ENCODE measurements around the gene TMOD3.
A peak's percentile ranks its signal among the peaks of the same experiment; 100 is the strongest.
"Not testable (repeated sequence)": the region's sequence is repeated elsewhere in the genome, so short reads cannot be mapped to it uniquely, and the experiment has no call there.

The TMOD3 gene

GRCh38 chr15:51829376-51830275, at the start of gene TMOD3:
Gene TMOD3, plus strand, starts transcription at chr15:51829653. Its CDS starts 33,232 bp downstream, at chr15:51862885.
- peak; percentile 87 for DNase-seq

GRCh38 chr15:51780636-51781035, 48.8 kb upstream of the TMOD3 start:
- DNase-seq: no peak

- DNase-seq: no peak
These were observed 47.9 kb upstream of the TMOD3 start for GRCh38 chr15:51781506-51781905.

- DNase-seq: no peak
These were observed 47.0 kb upstream of the TMOD3 start for GRCh38 chr15:51782357-51782896.

GRCh38 chr15:51783967-51784366, 45.5 kb upstream of the TMOD3 start:
- no peak for DNase-seq

GRCh38 chr15:51787130-51787529, 42.3 kb upstream of the TMOD3 start:
- not testable (repeated sequence) for DNase-seq

- not testable (repeated sequence) for DNase-seq
These were observed 37.0 kb upstream of the TMOD3 start for GRCh38 chr15:51792474-51792873.

GRCh38 chr15:51793521-51794305, 35.7 kb upstream of the TMOD3 start:
- DNase-seq: no peak

GRCh38 chr15:51796847-51797401, 32.5 kb upstream of the TMOD3 start:
- DNase-seq: peak; percentile 98

- no peak for DNase-seq
These were observed 31.2 kb upstream of the TMOD3 start for GRCh38 chr15:51798281-51798680.

- no peak for DNase-seq
These were observed 29.9 kb upstream of the TMOD3 start for GRCh38 chr15:51799282-51800252.

- DNase-seq: peak; percentile 96
These were observed 28.0 kb upstream of the TMOD3 start for GRCh38 chr15:51801391-51801835.

- no peak for DNase-seq
These were observed 26.9 kb upstream of the TMOD3 start for GRCh38 chr15:51802593-51802992.

GRCh38 chr15:51803965-51804364, 25.5 kb upstream of the TMOD3 start:
- DNase-seq: no peak

GRCh38 chr15:51806123-51806522, 23.3 kb upstream of the TMOD3 start:
- no peak for DNase-seq

GRCh38 chr15:51809457-51809856, 20.0 kb upstream of the TMOD3 start:
- no peak for DNase-seq

GRCh38 chr15:51812598-51812997, 16.9 kb upstream of the TMOD3 start:
- DNase-seq: no peak

- DNase-seq: no peak
These were observed 14.8 kb upstream of the TMOD3 start for GRCh38 chr15:51814606-51815005.

GRCh38 chr15:51816611-51817010, 12.8 kb upstream of the TMOD3 start:
- no peak for DNase-seq

GRCh38 chr15:51818150-51818549, 11.3 kb upstream of the TMOD3 start:
- DNase-seq: no peak

GRCh38 chr15:51825698-51826097, 3.8 kb upstream of the TMOD3 start:
- DNase-seq: no peak
